Parathyroid adenoma (tissue), 2 donors: ENCODE data around the gene NDUFS1.

Experiments
- H2AFZ ChIP-seq: fragments of 300-600 bp; sonication (generic); one replicate; pipeline ENCODE4 v1.7.0; 2017; ENCODE audit warnings: antibody characterized with exemption, mild to moderate bottlenecking
- H3K27ac ChIP-seq: fragments of 300-600 bp; sonication (generic); one replicate; pipeline ENCODE4 v1.7.0; 2017
- H3K27me3 ChIP-seq: fragments of 300-600 bp; sonication (generic); one replicate; pipeline ENCODE4 v1.7.0; 2017; ENCODE audit warnings: low read length; ENCODE audit not compliant: control insufficient read depth, insufficient read depth
- H3K36me3 ChIP-seq: fragments of 300-600 bp; sonication (generic); one replicate; pipeline ENCODE4 v1.7.0; 2017; ENCODE audit warnings: low read length; ENCODE audit not compliant: control insufficient read depth, insufficient read depth
- H3K4me1 ChIP-seq: fragments of 300-600 bp; sonication (generic); one replicate; pipeline ENCODE4 v1.7.0; 2017; ENCODE audit warnings: control low read depth
- H3K4me2 ChIP-seq: fragments of 300-600 bp; sonication (generic); one replicate; pipeline ENCODE4 v1.7.0; 2017; ENCODE audit warnings: low read length
- H3K4me3 ChIP-seq: fragments of 300-600 bp; sonication (generic); one replicate; pipeline ENCODE4 v1.7.0; 2017; ENCODE audit warnings: low read depth, low read length
- H3K79me2 ChIP-seq: fragments of 300-600 bp; sonication (generic); one replicate; pipeline ENCODE4 v1.7.0; 2017; ENCODE audit warnings: control low read depth
- H3K9ac ChIP-seq: fragments of 300-600 bp; sonication (generic); one replicate; pipeline ENCODE4 v1.7.0; 2017; ENCODE audit warnings: mild to moderate bottlenecking
- H3K9me3 ChIP-seq: fragments of 300-600 bp; sonication (generic); one replicate; pipeline ENCODE4 v1.7.0; 2017; ENCODE audit warnings: low read length; ENCODE audit not compliant: control insufficient read depth
- TF ChIP-seq, protein P1 (sequence below): fragments of 300-600 bp; sonication (generic); IDR thresholded peaks from one replicate; pipeline ENCODE4 v1.7.0; 2017; ENCODE audit warnings: antibody characterized with exemption, mild to moderate bottlenecking
- donor health status: primary hyperparathyroidism.

NDUFS1 gene

DNA sequence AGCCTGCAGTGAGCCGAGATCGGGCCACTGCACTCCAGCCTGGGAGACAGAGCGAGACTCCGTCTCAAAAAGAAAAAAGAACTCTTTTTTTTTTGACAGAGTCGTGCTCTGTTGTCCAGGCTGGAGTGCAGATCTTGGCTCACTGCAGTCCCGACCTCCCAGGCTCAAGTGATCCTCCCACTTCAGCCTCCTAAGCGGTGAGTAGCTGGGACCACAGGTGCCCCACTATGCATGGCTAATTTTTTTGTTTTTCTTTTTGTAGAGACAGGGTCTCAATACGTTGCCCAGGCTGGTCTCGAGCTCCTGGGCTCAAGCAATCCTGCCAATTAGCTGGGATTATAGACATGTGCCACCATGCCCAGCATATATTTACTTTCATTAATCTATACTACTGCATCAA, 60.8 kb downstream of the NDUFS1 start:
- Histone ChIP-seq H2AFZ (no peak overlapping the region), H3K9me3 (no peaks in the 10 kb centered on the region), H3K4me1 (no peaks in the 10 kb centered on the region), H3K27me3 (no peaks in the 10 kb centered on the region), H3K79me2 (no peaks in the 10 kb centered on the region), H3K4me3 (no peak overlapping the region), H3K36me3 (no peaks in the 10 kb centered on the region), H3K4me2 (no peak overlapping the region), H3K27ac (no peak overlapping the region), H3K9ac (no peak overlapping the region)
- TF ChIP-seq, protein P1, sequence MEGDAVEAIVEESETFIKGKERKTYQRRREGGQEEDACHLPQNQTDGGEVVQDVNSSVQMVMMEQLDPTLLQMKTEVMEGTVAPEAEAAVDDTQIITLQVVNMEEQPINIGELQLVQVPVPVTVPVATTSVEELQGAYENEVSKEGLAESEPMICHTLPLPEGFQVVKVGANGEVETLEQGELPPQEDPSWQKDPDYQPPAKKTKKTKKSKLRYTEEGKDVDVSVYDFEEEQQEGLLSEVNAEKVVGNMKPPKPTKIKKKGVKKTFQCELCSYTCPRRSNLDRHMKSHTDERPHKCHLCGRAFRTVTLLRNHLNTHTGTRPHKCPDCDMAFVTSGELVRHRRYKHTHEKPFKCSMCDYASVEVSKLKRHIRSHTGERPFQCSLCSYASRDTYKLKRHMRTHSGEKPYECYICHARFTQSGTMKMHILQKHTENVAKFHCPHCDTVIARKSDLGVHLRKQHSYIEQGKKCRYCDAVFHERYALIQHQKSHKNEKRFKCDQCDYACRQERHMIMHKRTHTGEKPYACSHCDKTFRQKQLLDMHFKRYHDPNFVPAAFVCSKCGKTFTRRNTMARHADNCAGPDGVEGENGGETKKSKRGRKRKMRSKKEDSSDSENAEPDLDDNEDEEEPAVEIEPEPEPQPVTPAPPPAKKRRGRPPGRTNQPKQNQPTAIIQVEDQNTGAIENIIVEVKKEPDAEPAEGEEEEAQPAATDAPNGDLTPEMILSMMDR: no peak

DNA sequence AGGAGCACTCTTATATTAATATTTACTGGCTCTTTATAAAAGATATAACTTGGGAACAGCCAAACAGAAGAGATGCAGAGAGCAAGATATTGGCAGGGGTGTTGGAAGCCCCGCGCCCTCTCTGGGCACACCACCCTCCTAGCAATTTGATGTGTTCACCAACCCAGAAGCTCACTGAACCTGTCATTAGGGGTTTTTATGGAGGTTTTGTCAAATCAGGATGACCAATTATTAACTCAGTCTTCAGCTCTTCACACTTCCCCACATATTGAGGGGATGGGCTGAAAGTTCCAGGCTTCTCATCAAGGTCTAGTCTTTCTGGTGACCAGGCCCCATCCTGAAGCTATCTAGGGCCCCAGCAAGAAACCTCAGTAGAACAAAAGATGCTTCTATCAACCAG, 62.4 kb downstream of the NDUFS1 start:
- TF ChIP-seq, protein P1: no peak
- H3K36me3 ChIP-seq: no peaks in the 10 kb centered on the region
- no peak overlapping the region for H3K9ac ChIP-seq
- H2AFZ ChIP-seq: no peak overlapping the region
- no peak overlapping the region for H3K4me3 ChIP-seq
- H3K79me2 ChIP-seq: no peaks in the 10 kb centered on the region
- no peaks in the 10 kb centered on the region for H3K4me1 ChIP-seq
- no peak overlapping the region for H3K27ac ChIP-seq
- H3K4me2 ChIP-seq: no peak overlapping the region
- no peaks in the 10 kb centered on the region for H3K27me3 ChIP-seq
- H3K9me3 ChIP-seq: no peaks in the 10 kb centered on the region

DNA sequence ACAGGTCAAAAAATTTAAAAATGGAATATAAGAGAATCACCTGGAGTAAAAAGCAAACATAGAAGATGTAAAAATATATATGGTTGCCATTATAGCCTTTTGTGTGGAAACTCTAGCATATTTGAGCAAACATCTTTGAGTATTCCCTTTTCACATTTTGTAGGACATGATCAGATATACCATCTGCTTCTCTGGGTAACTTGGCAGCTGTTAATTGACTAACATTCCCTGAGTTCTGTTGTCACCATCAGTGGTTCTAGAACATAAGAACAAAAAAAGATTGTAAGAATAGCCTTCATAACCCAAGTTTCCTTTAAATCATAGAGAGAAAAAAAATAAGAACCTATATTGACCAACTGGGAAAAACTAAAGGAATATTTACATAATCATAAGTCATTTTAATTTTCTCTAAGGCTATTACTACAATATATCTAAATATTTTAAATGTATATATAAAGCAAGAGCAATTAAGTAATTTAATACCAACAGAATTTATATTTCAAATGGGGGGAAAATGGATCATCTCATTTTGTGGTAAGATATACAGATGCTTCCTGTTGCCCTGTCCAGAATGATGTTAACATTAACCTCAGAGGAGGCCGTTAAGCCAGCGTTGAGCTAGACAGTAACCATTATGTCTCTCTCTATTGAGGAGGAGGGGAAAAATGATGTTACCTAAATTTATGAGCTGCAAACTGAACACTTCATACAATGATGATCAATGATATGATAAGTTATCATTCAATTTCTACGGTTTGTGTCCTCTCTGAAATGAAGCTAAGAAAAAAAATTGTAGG, 63.5 kb downstream of the NDUFS1 start:
- H3K9ac ChIP-seq: no peak overlapping the region
- H3K79me2 ChIP-seq: peaks cover 4% of the 10 kb centered on the region
- no peaks in the 10 kb centered on the region for H3K4me1 ChIP-seq
- H2AFZ ChIP-seq: no peak overlapping the region
- H3K27ac ChIP-seq: no peak overlapping the region
- H3K9me3 ChIP-seq: no peaks in the 10 kb centered on the region
- no peaks in the 10 kb centered on the region for H3K36me3 ChIP-seq
- no peak overlapping the region for H3K4me3 ChIP-seq
- TF ChIP-seq, protein P1: no peak
- H3K4me2 ChIP-seq: no peak overlapping the region
- no peaks in the 10 kb centered on the region for H3K27me3 ChIP-seq

DNA sequence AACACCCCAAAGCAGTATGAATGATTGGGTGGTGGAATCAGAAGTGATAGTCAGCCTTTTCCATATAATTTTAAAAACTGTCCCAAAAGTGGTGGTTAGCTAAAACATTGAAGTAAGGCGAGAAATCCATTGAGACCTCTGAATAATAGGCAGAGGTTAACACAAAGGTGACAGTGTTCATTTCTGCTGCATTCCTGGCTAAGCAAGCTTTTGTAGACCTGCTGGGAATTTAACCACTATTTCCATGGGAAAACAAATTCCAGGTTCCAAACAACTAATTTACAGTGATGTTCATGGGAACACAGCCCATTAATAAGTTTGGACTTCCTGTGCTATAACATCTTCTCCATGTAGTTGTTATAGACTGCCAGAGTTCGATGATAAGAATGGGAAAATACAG, 66.9 kb downstream of the NDUFS1 start:
- H2AFZ ChIP-seq: no peak overlapping the region
- no peaks in the 10 kb centered on the region for H3K27me3 ChIP-seq
- H3K4me2 ChIP-seq: no peak overlapping the region
- no peaks in the 10 kb centered on the region for H3K4me1 ChIP-seq
- H3K27ac ChIP-seq: no peak overlapping the region
- no peak overlapping the region for H3K4me3 ChIP-seq
- H3K36me3 ChIP-seq: no peaks in the 10 kb centered on the region
- H3K9ac ChIP-seq: no peak overlapping the region
- H3K9me3 ChIP-seq: no peaks in the 10 kb centered on the region
- TF ChIP-seq, protein P1: no peak
- peaks cover 17% of the 10 kb centered on the region for H3K79me2 ChIP-seq

DNA sequence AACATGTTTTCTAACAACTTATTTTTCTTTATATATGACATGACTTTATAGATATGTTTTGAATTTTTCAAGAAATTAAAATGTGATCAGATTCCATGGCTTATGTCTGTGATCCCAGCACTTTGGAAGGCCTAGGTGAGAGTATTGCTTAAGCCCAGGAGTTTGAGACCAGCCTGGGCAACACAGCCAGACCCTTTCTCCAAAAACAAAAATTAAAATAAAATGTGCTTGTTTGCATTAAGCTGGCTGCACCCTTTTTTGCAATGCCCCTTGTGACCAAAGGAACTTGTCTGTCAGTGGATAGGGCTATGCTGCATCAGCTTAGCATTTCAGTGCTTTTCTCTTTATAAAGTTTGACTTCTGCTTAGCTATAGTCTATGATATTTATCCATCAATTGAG, 71.0 kb downstream of the NDUFS1 start:
- Histone ChIP-seq H3K79me2 (peaks cover 17% of the 10 kb centered on the region), H2AFZ (no peak overlapping the region), H3K27ac (no peak overlapping the region), H3K9ac (no peak overlapping the region), H3K4me3 (no peak overlapping the region), H3K4me2 (no peak overlapping the region), H3K4me1 (peaks cover 3% of the 10 kb centered on the region), H3K27me3 (no peaks in the 10 kb centered on the region), H3K36me3 (no peaks in the 10 kb centered on the region), H3K9me3 (no peaks in the 10 kb centered on the region)
- TF ChIP-seq, protein P1: no peak
